Measurements from ENCODE around the gene MEX3C.

- TF ChIP-seq, protein P1, sequence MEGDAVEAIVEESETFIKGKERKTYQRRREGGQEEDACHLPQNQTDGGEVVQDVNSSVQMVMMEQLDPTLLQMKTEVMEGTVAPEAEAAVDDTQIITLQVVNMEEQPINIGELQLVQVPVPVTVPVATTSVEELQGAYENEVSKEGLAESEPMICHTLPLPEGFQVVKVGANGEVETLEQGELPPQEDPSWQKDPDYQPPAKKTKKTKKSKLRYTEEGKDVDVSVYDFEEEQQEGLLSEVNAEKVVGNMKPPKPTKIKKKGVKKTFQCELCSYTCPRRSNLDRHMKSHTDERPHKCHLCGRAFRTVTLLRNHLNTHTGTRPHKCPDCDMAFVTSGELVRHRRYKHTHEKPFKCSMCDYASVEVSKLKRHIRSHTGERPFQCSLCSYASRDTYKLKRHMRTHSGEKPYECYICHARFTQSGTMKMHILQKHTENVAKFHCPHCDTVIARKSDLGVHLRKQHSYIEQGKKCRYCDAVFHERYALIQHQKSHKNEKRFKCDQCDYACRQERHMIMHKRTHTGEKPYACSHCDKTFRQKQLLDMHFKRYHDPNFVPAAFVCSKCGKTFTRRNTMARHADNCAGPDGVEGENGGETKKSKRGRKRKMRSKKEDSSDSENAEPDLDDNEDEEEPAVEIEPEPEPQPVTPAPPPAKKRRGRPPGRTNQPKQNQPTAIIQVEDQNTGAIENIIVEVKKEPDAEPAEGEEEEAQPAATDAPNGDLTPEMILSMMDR (IDR thresholded peaks at IDR 0.05), result no peak
- TF ChIP-seq EZH2phosphoT487 (IDR thresholded peaks at IDR 0.05), result no peak
These were observed 62.1 kb downstream of the MEX3C start for GRCh38 chr18:51135364-51135763.
